HEK293 (cell line): ENCODE measurements around the gene GJD3.

Source experiments
- CTCF ChIA-PET: fragments of 350-600 bp; formaldehyde crosslinking; extraction: SDS; loops from one replicate; lab custom pipeline; 2021; ENCODE audit warnings: antibody characterized with exemption; lab: Yijun Ruan, JAX
- POLR2A ChIA-PET: fragments of 300-600 bp; formaldehyde crosslinking; extraction: SDS; loops from one replicate; lab custom pipeline; 2020; ENCODE audit warnings: antibody characterized with exemption, inconsistent platforms; lab: Yijun Ruan, JAX
- H3K27ac ChIP-seq: fragments of 200-500 bp; sonication (Bioruptor generic); 2 replicates; pipeline ENCODE4 v1.5.1; 2014; ENCODE audit warnings: low read depth, low read length, control low read depth, inconsistent platforms; ENCODE audit errors: extremely low read depth
- H3K36me3 ChIP-seq, 2 experiments: fragments of 200-500 bp in 1 of 2; sonication (Bioruptor generic) in 1 of 2; 1 replicate in 1 of 2; 2 replicates in 1 of 2; pipeline ENCODE4 v1.5.1; 2014 to 2017; ENCODE audit warnings: inconsistent platforms in 2 of 2, low read length in 2 of 2; ENCODE audit not compliant: control insufficient read depth in 2 of 2, insufficient read depth in 1 of 2
- H3K4me1 ChIP-seq: fragments of 200-500 bp; sonication (Bioruptor generic); 2 replicates; pipeline ENCODE4 v1.5.1; 2014; ENCODE audit warnings: mild to moderate bottlenecking, low read length, inconsistent platforms; ENCODE audit not compliant: control insufficient read depth, insufficient read depth
- H3K4me3 ChIP-seq: 2 replicates; pipeline ENCODE4 v1.5.1; 2011; ENCODE audit warnings: low read depth, mild to moderate bottlenecking, control low read depth, low read length, moderate library complexity
- H3K9me3 ChIP-seq: fragments of 200-500 bp; sonication (Bioruptor generic); 2 replicates; pipeline ENCODE4 v1.5.1; 2014; ENCODE audit warnings: low read depth, low read length, inconsistent platforms; ENCODE audit not compliant: control insufficient read depth, insufficient read depth
- EGR2 ChIP-seq: fragments of 450-650 bp; formaldehyde crosslinking; IDR thresholded peaks from 2 replicates; pipeline ENCODE4 v1.5.1; 2016; ENCODE audit warnings: low read depth, missing biosample characterization, missing genetic modification characterization
- GLI2 ChIP-seq: fragments of 450-650 bp; formaldehyde crosslinking; IDR thresholded peaks from 2 replicates; pipeline ENCODE4; 2017; ENCODE audit warnings: missing biosample characterization, missing genetic modification characterization, low read depth, borderline replicate concordance
- GLIS2 ChIP-seq: fragments of 450-650 bp; formaldehyde crosslinking; IDR thresholded peaks from 2 replicates; pipeline ENCODE4 v1.5.1; 2016; ENCODE audit warnings: missing biosample characterization, missing genetic modification characterization
- RBAK ChIP-seq: fragments of 450-650 bp; formaldehyde crosslinking; IDR thresholded peaks from 2 replicates; pipeline ENCODE4 v1.5.1; 2016; ENCODE audit warnings: missing biosample characterization, missing genetic modification characterization
- SP2 ChIP-seq: fragments of 450-650 bp; formaldehyde crosslinking; IDR thresholded peaks from 2 replicates; pipeline ENCODE4 v1.5.1; 2016; ENCODE audit warnings: missing biosample characterization, missing genetic modification characterization
- SP3 ChIP-seq: fragments of 450-650 bp; formaldehyde crosslinking; IDR thresholded peaks from 2 replicates; pipeline ENCODE4 v1.5.1; 2016; ENCODE audit warnings: missing biosample characterization, missing genetic modification characterization
- WT1 ChIP-seq: fragments of 450-650 bp; formaldehyde crosslinking; IDR thresholded peaks from 2 replicates; pipeline ENCODE4 v1.5.1; 2016; ENCODE audit warnings: missing biosample characterization, missing genetic modification characterization
- ZBTB10 ChIP-seq: fragments of 450-650 bp; formaldehyde crosslinking; IDR thresholded peaks from 2 replicates; pipeline ENCODE4 v1.5.1; 2016; ENCODE audit warnings: missing biosample characterization, missing genetic modification characterization
- ZBTB6 ChIP-seq: fragments of 450-650 bp; formaldehyde crosslinking; IDR thresholded peaks from 2 replicates; pipeline ENCODE4 v1.5.1; 2017; ENCODE audit warnings: missing biosample characterization, missing genetic modification characterization
- ZBTB7A ChIP-seq: fragments of 450-650 bp; formaldehyde crosslinking; IDR thresholded peaks from 2 replicates; pipeline ENCODE4 v1.5.1; 2016; ENCODE audit warnings: low read depth, missing biosample characterization, missing genetic modification characterization
- ZFHX2 ChIP-seq: fragments of 450-650 bp; formaldehyde crosslinking; conservative IDR thresholded peaks from 2 replicates; pipeline ENCODE4 v1.5.1; 2016; ENCODE audit warnings: missing biosample characterization, missing genetic modification characterization
- ZIC2 ChIP-seq: fragments of 450-650 bp; formaldehyde crosslinking; IDR thresholded peaks from 2 replicates; pipeline ENCODE4 v1.5.1; 2016; ENCODE audit warnings: missing biosample characterization, missing genetic modification characterization
- ZNF132 ChIP-seq: fragments of 450-650 bp; formaldehyde crosslinking; IDR thresholded peaks from 2 replicates; pipeline ENCODE4 v1.5.1; 2017; ENCODE audit warnings: missing biosample characterization, missing genetic modification characterization, borderline replicate concordance
- ZNF140 ChIP-seq: fragments of 450-650 bp; formaldehyde crosslinking; IDR thresholded peaks from 2 replicates; pipeline ENCODE4 v1.5.1; 2016; ENCODE audit warnings: missing biosample characterization, missing genetic modification characterization
- ZNF175 ChIP-seq: fragments of 450-650 bp; formaldehyde crosslinking; IDR thresholded peaks from 2 replicates; pipeline ENCODE4 v1.5.1; 2016; ENCODE audit warnings: missing biosample characterization, missing genetic modification characterization
- ZNF239 ChIP-seq: fragments of 450-650 bp; formaldehyde crosslinking; IDR thresholded peaks from 2 replicates; pipeline ENCODE4 v1.5.1; 2016; ENCODE audit warnings: missing biosample characterization, missing genetic modification characterization
- ZNF24 ChIP-seq: fragments of 450-650 bp; formaldehyde crosslinking; IDR thresholded peaks from 2 replicates; pipeline ENCODE4 v1.5.1; 2016; ENCODE audit warnings: missing biosample characterization, missing genetic modification characterization
- ZNF350 ChIP-seq: fragments of 450-650 bp; formaldehyde crosslinking; IDR thresholded peaks from 2 replicates; pipeline ENCODE4 v1.5.0; 2017; ENCODE audit warnings: missing biosample characterization, mild to moderate bottlenecking, missing genetic modification characterization
- ZNF362 ChIP-seq: fragments of 450-650 bp; formaldehyde crosslinking; IDR thresholded peaks from 2 replicates; pipeline ENCODE4 v1.5.1; 2016; ENCODE audit warnings: missing biosample characterization, missing genetic modification characterization
- ZNF366 ChIP-seq: fragments of 450-650 bp; formaldehyde crosslinking; conservative IDR thresholded peaks from 2 replicates; pipeline ENCODE4 v1.5.1; 2016; ENCODE audit warnings: missing biosample characterization, missing genetic modification characterization
- ZNF37A ChIP-seq: fragments of 450-650 bp; IDR thresholded peaks from 2 replicates; pipeline ENCODE4 v1.5.1; 2018; ENCODE audit warnings: missing biosample characterization, missing genetic modification characterization
- ZNF398 ChIP-seq: fragments of 450-650 bp; formaldehyde crosslinking; IDR thresholded peaks from 2 replicates; pipeline ENCODE4 v1.5.1; 2017; ENCODE audit warnings: missing biosample characterization, missing genetic modification characterization
- ZNF558 ChIP-seq: fragments of 450-650 bp; formaldehyde crosslinking; IDR thresholded peaks from 2 replicates; pipeline ENCODE4 v1.5.1; 2016; ENCODE audit warnings: missing biosample characterization, missing genetic modification characterization
- ZNF560 ChIP-seq: fragments of 450-650 bp; formaldehyde crosslinking; IDR thresholded peaks from 2 replicates; pipeline ENCODE4 v1.5.1; 2017; ENCODE audit warnings: missing biosample characterization, missing genetic modification characterization, borderline replicate concordance
- ZNF561 ChIP-seq: fragments of 450-650 bp; IDR thresholded peaks from 2 replicates; pipeline ENCODE4 v1.5.1; 2018; ENCODE audit warnings: missing biosample characterization, missing genetic modification characterization, borderline replicate concordance
- ZNF580 ChIP-seq: fragments of 450-650 bp; formaldehyde crosslinking; IDR thresholded peaks from 2 replicates; pipeline ENCODE4 v1.5.1; 2016; ENCODE audit warnings: missing biosample characterization, missing genetic modification characterization
- ZNF704 ChIP-seq: fragments of 450-650 bp; formaldehyde crosslinking; IDR thresholded peaks from 2 replicates; pipeline ENCODE4 v1.5.1; 2016; ENCODE audit warnings: missing biosample characterization, missing genetic modification characterization
- ZNF791 ChIP-seq: fragments of 450-650 bp; formaldehyde crosslinking; IDR thresholded peaks from 2 replicates; pipeline ENCODE4 v1.5.1; 2016; ENCODE audit warnings: missing biosample characterization, missing genetic modification characterization
- ZNF792 ChIP-seq: fragments of 450-650 bp; formaldehyde crosslinking; IDR thresholded peaks from 2 replicates; pipeline ENCODE4 v1.5.1; 2016; ENCODE audit warnings: missing biosample characterization, missing genetic modification characterization
- ZSCAN16 ChIP-seq: fragments of 450-650 bp; formaldehyde crosslinking; IDR thresholded peaks from 2 replicates; pipeline ENCODE4 v1.5.1; 2016; ENCODE audit warnings: missing biosample characterization, missing genetic modification characterization

GJD3 gene

GRCh38 chr17:40322358-40323315 lies 41.9 kb downstream of the GJD3 start:
- CTCF ChIA-PET: interaction anchor here (0.6 to 1.5 kb wide), 6 partner anchors 8 to 237 kb away, joined by 3 to 4 read pairs (median 3); no protein-coding TSS in a partner anchor
- Histone ChIP-seq H3K4me3 (no peak overlapping the region), H3K9me3 (no peaks in the 10 kb centered on the region), H3K4me1 (peaks cover 34% of the 10 kb centered on the region), H3K36me3 (no peaks in the 10 kb centered on the region), H3K27ac (peak overlapping the region; percentile 61)
- POLR2A ChIA-PET: interaction anchor here (0.6 to 1.6 kb wide), 2 partner anchors 12 to 40 kb away, joined by 3 to 5 read pairs; no protein-coding TSS in a partner anchor
- peak; percentile 64 for TF ChIP-seq ZBTB7A (tag by site-specific recombination)
- TF ChIP-seq ZNF140: no peak
- TF ChIP-seq RBAK: no peak
- TF ChIP-seq ZNF561: no peak
- TF ChIP-seq ZFHX2 (tag by site-specific recombination): 0 out of 2 replicates have a peak, but pooled peaks have one; percentile 25
- TF ChIP-seq ZSCAN16 (tag by site-specific recombination): 0 out of 2 replicates have a peak, but pooled peaks have one; percentile 11
- TF ChIP-seq GLIS2 (tag by site-specific recombination): peak; percentile 83
- TF ChIP-seq ZNF791: no peak
- TF ChIP-seq ZBTB10 (tag by site-specific recombination): peak; percentile 93
- TF ChIP-seq ZNF24 (tag by site-specific recombination): no peak
- TF ChIP-seq ZNF560 (tag by site-specific recombination): no peak
- peak; percentile 99 for TF ChIP-seq ZNF362 (tag by site-specific recombination)
- no peak for TF ChIP-seq GLI2 (tag by site-specific recombination)
- TF ChIP-seq ZNF37A (tag by site-specific recombination): no peak
- no peak for TF ChIP-seq ZNF175 (tag by site-specific recombination)
- peak; percentile 82 for TF ChIP-seq ZNF398 (tag by site-specific recombination)
- TF ChIP-seq ZNF704 (tag by site-specific recombination): no peak
- TF ChIP-seq ZBTB6 (tag by site-specific recombination): no peak
- peak; percentile 66 for TF ChIP-seq SP2 (tag by site-specific recombination)
- TF ChIP-seq ZNF350 (tag by site-specific recombination): no peak
- TF ChIP-seq ZIC2 (tag by site-specific recombination): peak; percentile 45; the same call in 1 of the 2 replicates
- TF ChIP-seq ZNF792: no peak
- TF ChIP-seq SP3 (tag by site-specific recombination): 0 out of 2 replicates have a peak, but pooled peaks have one; percentile 19
- no peak for TF ChIP-seq ZNF239
- no peak for TF ChIP-seq ZNF366 (tag by site-specific recombination)
- 0 out of 2 replicates have a peak, but pooled peaks have one; percentile 12 for TF ChIP-seq EGR2 (tag by site-specific recombination)
- TF ChIP-seq ZNF580 (tag by site-specific recombination): no peak
- TF ChIP-seq ZNF132 (tag by site-specific recombination): no peak
- TF ChIP-seq WT1 (tag by site-specific recombination): no peak
- no peak for TF ChIP-seq ZNF558
